Cardiac septum (tissue), 1 donor: ENCODE results near the gene CAPNS1. TPM values are rescaled to one million over a fixed set of nuclear protein-coding genes. Genes with fewer than 3 reads are reported as not detected.

Experiments
- DNase-seq: peaks from one replicate; pipeline ENCODE4 v3.0.0-alpha.2; 2020; ENCODE audit warnings: low spot score
- intact Hi-C: fragments of 100-400 bp; cut with DNase I; formaldehyde crosslinking; loops from one replicate; pipeline ENCODE4 v1.14.0; 2022
- long read RNA-seq: library from polyadenylated mRNA; unstranded; transcript quantifications from one replicate; pipeline ENCODE4 v2.0.0, GENCODE V29; 2021
- total RNA-seq: library from RNA; stranded (reverse); fragmentation: NEBNext Ultra II Directional; extraction: Animal tissue kit (Norgen Biotek cat#: 25700); gene quantifications from one replicate; pipeline ENCODE4 v1.2.1, GENCODE V29; 2021
- donor health status: DM: no; HTN: no; CAD: no.

The CAPNS1 gene
- total RNA-seq, result 892 TPM
- long read RNA-seq, transcript CAPNS1-201 (11 exons, 1,918 nt), result major isoform, 126 of 292 reads
- long read RNA-seq, partial matches to known transcripts, result 103 of 292 reads
- long read RNA-seq, other reads (novel, unspliced or antisense), result 62 of 292 reads

- peak; percentile 99 for DNase-seq
- intact Hi-C loops, result loop anchor here (10.0 kb wide), 1 partner anchor 635 kb away; the partner anchor contains the start of gene ZNF850
Measured at GRCh38 chr19:36139473-36140303, at the start of gene CAPNS1. CAPNS1 (plus strand) TSS chr19:36140066; CDS start chr19:36141012, 946 bp downstream.

- no peak for DNase-seq
- intact Hi-C loops, result no loop called here
Measured at GRCh38 chr19:36090910-36091695, 48.8 kb upstream of the CAPNS1 start.

- intact Hi-C loops, result no loop called here
- DNase-seq, result no peak
Measured at GRCh38 chr19:36092566-36092965, 47.3 kb upstream of the CAPNS1 start.

GRCh38 chr19:36093146-36093662 is 46.7 kb upstream of the CAPNS1 start:
- DNase-seq, result no peak
- intact Hi-C loops, result no loop called here

- DNase-seq, result no peak
Measured at GRCh38 chr19:36093687-36094086, 46.2 kb upstream of the CAPNS1 start.

GRCh38 chr19:36097036-36097435 is 42.8 kb upstream of the CAPNS1 start:
- no peak for DNase-seq
- intact Hi-C loops, result no loop called here

More at GRCh38 chr19:36093687-36094086, 46.2 kb upstream of the CAPNS1 start:
- intact Hi-C loops, result no loop called here

- intact Hi-C loops, result no loop called here
- DNase-seq, result no peak
Measured at GRCh38 chr19:36099166-36099785, 40.6 kb upstream of the CAPNS1 start.

- DNase-seq, result peak; percentile 83
Measured at GRCh38 chr19:36100476-36100875, 39.4 kb upstream of the CAPNS1 start.

GRCh38 chr19:36101550-36102327 is 38.1 kb upstream of the CAPNS1 start:
- intact Hi-C loops, result no loop called here
- no peak for DNase-seq

More at GRCh38 chr19:36100476-36100875, 39.4 kb upstream of the CAPNS1 start:
- intact Hi-C loops, result no loop called here

GRCh38 chr19:36103040-36103626 is 36.7 kb upstream of the CAPNS1 start:
- DNase-seq, result no peak
- intact Hi-C loops, result no loop called here

GRCh38 chr19:36103842-36104552 is 35.9 kb upstream of the CAPNS1 start:
- intact Hi-C loops, result no loop called here
- DNase-seq, result no peak

GRCh38 chr19:36106441-36106840 is 33.4 kb upstream of the CAPNS1 start:
- DNase-seq, result no peak
- intact Hi-C loops, result no loop called here

GRCh38 chr19:36106991-36107390 is 32.9 kb upstream of the CAPNS1 start:
- intact Hi-C loops, result no loop called here
- no peak for DNase-seq

- intact Hi-C loops, result no loop called here
- DNase-seq, result no peak
Measured at GRCh38 chr19:36108684-36109083, 31.2 kb upstream of the CAPNS1 start.

- DNase-seq, result no peak
- intact Hi-C loops, result no loop called here
Measured at GRCh38 chr19:36110487-36111199, 29.2 kb upstream of the CAPNS1 start, which contains the start of gene OVOL3. OVOL3 (plus strand) TSS chr19:36111143; CDS start chr19:36111203, 60 bp downstream.

- DNase-seq, result no peak
- intact Hi-C loops, result no loop called here
Measured at GRCh38 chr19:36111200-36111539, 28.7 kb upstream of the CAPNS1 start.

GRCh38 chr19:36112678-36113077 is 27.2 kb upstream of the CAPNS1 start:
- no peak for DNase-seq

More at GRCh38 chr19:36112678-36113077, 27.2 kb upstream of the CAPNS1 start:
- intact Hi-C loops, result no loop called here
